ENCODE results near the gene RC3H1.
"Not testable (repeated sequence)": the region's sequence is repeated elsewhere in the genome, so short reads cannot be mapped to it uniquely, and the experiment has no call there.

Gene RC3H1, protein sequence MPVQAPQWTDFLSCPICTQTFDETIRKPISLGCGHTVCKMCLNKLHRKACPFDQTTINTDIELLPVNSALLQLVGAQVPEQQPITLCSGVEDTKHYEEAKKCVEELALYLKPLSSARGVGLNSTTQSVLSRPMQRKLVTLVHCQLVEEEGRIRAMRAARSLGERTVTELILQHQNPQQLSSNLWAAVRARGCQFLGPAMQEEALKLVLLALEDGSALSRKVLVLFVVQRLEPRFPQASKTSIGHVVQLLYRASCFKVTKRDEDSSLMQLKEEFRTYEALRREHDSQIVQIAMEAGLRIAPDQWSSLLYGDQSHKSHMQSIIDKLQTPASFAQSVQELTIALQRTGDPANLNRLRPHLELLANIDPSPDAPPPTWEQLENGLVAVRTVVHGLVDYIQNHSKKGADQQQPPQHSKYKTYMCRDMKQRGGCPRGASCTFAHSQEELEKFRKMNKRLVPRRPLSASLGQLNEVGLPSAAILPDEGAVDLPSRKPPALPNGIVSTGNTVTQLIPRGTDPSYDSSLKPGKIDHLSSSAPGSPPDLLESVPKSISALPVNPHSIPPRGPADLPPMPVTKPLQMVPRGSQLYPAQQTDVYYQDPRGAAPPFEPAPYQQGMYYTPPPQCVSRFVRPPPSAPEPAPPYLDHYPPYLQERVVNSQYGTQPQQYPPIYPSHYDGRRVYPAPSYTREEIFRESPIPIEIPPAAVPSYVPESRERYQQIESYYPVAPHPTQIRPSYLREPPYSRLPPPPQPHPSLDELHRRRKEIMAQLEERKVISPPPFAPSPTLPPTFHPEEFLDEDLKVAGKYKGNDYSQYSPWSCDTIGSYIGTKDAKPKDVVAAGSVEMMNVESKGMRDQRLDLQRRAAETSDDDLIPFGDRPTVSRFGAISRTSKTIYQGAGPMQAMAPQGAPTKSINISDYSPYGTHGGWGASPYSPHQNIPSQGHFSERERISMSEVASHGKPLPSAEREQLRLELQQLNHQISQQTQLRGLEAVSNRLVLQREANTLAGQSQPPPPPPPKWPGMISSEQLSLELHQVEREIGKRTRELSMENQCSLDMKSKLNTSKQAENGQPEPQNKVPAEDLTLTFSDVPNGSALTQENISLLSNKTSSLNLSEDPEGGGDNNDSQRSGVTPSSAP

DNA sequence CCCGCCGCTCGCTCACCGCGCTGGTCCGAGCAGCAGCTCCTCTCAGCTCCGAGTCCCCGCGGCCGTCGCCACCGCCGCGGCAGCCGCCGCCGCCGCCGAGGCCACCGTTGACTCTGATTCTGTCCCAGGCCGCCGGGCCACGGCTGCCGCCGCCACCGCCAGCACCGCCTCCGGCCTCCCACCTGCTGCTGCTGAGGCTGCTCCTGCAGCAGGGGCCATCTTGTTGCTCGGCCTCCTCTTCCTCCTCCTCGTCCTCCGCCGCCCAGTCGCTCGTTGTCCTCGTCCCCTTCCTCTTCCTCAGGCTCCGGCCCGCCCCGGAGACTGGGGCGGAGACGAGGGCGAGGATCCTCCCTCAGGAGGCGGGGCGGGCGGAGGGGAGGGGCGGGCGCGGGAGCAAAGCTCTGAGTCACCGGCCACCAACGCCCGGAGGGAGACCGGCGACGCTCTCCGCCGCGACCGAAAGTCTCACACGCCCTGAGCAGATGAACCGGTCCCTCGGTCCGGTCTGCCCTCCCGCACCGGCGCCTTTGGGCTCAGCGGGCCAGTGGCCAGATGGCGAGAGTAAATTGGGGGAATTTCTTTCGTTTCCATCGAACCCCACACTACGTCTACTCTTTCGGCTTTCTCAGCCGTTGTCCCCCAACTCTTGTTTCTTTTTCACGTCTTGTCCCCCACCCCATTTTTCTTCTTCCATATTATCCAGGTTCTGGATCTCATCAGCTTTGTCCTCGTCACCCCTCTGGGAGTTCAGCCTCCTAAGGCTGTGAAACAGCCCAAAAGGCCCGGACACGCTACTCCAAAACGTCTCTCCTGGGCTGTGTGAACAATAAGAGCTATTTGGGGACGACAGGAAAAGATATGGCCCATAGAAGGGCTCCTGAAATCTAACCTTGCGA lies at the start of gene RC3H1:
TSS of gene RC3H1 (minus strand) at position 278 of the 896 bp plus-strand sequence. CDS start 29,372 bp downstream, outside the sequence.
- DNase-seq (ENCODE audit: low spot score): peak; percentile 93

DNA sequence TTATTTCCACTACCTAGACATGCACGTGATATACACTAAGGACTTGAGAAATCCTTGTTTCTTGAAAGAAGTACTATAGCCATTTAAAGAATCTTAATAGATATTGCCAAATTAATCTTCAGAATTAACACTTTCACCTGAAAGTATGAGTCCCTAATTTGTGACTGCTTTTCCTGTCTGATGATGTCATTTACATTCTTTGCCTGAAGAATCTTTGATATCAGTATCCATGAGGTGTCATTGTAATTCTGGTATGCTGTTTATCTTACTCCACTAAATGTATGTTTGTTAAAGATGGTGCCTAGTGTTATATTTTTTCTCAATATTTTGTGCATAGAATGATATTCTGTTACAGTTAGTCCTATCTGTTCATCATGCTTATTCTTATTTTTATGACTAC lies 48.5 kb upstream of the RC3H1 start:
- DNase-seq (ENCODE audit: low spot score): no peak

DNA sequence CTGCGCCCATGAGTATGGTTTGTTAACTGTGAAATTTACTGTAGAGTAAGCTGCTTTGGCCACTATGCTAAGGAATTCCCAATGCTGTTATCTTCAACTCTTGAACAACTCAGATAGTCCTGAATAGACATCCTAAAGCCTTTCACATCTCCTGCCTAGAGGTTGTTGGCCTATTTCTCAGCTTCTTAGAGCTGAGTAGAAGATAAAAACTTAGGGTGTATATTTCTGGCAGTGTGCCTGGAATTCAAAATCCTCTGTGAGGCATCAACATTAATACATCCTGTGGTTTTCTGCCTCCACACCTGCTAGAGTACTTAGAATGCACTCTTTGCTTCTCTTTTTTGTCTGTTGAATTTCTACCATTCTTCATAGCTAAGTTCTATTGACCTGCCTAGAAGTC lies 45.8 kb upstream of the RC3H1 start:
- no peak for DNase-seq (ENCODE audit: low spot score)

DNA sequence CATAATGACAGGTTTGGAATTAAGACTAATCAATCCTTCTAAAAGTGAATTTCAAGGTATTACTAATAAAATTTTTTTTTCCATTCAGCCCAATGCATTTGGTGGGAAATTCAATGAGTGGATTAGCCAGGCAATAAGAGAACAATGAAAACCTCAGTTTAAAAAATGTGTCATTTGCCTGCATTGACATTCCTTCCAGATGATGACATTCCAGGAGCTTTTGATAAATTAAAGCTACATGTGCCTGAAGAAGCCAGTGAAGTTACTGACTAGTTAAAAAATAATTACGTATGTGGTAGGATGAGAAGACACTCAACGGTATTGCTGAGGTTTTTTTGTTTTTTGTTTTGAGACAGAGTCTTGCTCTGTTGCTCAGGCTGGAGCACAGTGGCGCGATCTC lies 37.9 kb upstream of the RC3H1 start:
- no peak for DNase-seq (ENCODE audit: low spot score)

DNA sequence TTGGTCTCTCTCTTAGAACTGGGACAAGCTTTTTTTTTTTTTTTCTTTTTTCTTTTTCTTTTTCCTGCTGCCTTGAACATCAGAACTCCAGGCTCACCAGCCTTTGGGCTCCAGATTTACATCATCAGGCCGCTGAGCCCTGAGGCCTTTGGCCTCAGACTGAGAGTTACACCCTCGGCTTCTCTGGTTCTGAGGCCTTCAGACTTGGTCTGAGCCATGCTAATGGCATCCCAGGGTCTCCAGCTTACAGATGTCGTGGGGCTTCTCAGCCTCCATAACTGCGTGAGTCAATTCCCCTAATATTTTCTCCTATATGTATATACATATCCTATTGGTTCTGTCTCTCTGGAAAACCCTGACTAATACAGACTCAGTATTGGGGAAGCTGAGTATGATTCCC lies 36.5 kb upstream of the RC3H1 start:
- DNase-seq (ENCODE audit: low spot score): no peak

DNA sequence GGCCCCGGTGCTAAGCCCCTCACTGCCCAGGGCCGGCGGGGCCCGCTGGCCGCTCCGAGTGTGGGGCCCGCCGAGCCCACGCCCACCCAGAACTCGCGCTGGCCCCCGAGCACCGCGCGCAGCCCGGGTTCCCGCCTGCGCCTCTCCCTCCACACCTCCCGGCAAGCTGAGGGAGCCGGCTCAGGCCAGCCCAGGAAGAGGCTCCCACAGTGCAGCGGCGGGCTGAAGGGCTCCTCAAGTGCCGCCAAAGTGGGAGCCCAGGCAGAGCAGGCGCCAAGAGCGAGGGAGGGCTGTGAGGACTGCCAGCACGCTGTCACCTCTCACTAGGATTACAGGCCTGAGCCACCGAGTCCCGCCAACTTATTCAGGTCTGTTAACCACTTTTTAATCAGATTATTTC lies 34.5 kb upstream of the RC3H1 start:
- not testable (repeated sequence) for DNase-seq (ENCODE audit: low spot score)

DNA sequence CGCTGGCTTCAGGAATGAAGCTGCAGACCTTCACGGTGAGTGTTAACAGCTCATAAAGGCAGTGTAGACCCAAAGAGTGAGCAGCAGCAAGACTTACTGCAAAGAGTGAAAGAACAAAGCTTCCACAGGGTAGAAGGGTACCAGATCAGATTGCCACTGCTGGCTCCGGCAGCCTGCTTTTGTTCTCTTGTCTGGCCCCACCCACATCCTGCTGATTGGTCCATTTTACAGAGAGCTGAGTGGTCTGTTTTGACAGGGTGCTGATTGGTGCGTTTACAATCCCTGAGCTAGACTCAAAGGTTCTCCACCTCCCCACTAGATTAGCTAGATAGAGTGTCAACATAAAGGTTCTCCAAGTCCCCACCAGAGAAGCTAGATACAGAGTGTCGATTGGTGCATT lies 33.6 kb upstream of the RC3H1 start:
- not testable (repeated sequence) for DNase-seq (ENCODE audit: low spot score)

DNA sequence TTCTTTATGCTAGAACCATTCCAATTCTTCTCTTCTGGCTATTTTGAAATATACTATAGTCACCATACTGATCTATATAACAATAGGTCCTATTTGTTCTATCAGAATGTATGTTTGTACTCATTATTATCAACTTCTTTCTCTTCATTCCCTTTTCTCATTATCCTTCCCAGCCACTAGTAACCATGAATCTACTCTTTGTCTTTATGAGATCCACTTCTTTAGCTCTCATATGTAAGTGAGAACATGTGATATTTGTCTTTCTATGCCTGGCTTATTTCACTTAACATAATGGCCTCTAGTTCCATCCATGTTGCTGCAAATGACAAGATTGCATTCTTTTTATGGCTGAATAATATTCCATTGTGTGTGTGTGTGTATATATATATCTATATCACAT lies 31.7 kb upstream of the RC3H1 start:
- DNase-seq (ENCODE audit: low spot score): no peak

DNA sequence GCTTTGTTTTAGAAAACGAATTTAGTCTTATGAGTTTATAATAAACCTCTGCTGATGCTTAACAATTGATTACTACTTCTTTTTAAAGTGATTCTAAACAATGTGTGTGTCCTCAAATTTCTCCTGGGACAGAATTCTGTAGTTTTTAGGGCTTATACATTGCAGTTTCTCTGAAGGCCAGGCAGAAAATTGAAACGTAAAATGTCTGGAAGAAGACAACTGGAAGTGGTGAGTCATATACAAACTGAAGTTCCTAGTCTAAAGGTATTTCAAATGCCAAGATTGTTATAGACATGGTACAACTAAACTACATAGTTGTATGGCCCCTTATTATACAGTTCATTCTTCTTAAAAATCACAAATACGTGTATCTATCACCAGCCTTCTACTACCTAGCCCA lies 30.5 kb upstream of the RC3H1 start:
- no peak for DNase-seq (ENCODE audit: low spot score)

DNA sequence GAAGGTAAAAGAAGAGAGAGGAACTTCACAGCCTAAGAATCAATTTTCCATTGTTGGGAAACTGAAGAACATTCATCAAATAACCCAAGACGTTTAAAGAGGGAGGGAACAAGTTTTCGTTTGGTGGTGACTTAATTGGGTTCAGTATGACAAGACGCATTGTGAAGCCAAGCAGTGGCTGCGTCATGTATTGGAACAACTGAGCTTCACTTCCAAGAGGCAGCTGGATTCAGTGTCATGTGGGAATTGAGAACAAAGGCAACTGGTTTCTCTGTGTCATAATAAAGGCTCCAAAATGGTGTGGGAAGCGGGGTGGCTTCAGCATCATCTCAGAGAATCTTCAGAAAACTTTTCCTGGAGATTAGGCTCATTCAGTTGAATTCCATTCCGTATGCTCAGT lies 29.8 kb upstream of the RC3H1 start:
- no peak for DNase-seq (ENCODE audit: low spot score)

DNA sequence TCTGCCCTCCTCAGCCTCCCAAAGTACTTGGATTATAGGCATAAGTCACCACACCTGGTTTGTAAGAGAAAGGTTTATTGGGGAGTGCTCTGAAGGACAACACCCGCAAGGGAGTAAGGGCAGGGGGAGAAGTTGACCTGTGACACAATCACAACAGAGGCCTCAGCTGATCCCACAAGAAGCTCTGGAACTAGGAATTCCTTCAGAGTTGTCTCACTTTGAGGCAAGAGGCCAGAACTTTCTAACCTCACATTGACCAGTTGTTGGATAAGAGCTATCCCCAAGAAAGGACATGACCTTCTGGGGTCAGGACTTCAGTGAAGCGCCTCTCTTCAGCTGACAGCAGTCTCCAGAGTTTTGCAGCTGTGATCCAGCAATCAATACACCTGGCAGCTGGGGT lies 27.4 kb upstream of the RC3H1 start:
- no peak for DNase-seq (ENCODE audit: low spot score)

DNA sequence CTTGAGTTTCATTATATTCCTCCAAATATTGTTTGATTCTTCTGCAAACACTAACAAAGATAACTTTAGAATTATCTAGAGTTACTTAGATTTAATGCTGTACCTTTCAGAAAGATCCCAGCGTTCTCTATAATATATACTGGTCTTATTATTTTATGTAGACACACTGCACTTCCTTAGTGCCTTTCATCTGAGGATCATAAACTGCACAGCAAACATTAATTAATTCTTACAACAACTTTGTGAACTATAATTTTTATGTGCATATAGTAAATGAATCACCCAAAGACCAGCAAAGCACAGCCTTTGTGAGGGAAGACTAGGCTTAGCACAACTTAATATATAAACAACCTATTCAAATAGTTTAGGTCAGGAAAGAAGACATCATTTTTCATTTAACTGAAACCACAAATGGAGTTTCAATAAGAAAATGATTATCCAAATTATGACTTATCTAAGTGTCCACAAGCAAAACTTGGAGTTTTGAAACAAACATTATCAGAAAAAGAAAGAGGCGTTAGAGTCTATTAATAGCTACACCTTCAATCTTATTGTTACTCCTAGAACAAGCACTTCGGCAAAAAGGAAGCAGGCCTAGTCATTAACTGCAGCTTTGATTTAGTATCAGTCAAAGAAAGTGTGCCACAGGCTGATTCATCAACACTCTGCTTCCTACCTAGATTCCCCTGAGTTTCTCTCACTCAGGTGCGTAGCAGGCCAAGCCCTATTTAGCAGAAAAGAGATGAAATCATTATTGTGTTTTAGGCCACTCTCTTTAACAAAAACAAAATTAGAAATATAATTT lies 22.5 kb upstream of the RC3H1 start:
- no peak for DNase-seq (ENCODE audit: low spot score)

DNA sequence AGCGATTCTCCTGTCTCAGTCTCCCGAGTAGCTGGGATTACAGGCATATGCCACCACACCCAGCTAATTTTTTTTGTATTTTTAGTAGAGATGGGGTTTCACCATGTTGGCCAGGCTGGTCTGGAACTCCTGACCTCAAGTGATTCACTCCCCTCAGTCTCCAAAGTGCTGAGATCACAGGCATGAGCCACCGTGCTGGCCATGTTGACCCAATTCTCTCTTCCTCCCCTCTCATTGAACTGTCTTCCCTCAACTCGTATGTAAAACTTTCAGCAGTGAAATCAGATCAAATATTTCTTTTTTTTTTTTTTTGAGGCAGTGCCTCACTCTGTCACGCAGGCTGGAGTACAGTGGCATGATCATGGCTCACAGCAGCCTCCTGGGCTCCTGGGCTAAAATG lies 20.4 kb upstream of the RC3H1 start:
- DNase-seq (ENCODE audit: low spot score): not testable (repeated sequence)

DNA sequence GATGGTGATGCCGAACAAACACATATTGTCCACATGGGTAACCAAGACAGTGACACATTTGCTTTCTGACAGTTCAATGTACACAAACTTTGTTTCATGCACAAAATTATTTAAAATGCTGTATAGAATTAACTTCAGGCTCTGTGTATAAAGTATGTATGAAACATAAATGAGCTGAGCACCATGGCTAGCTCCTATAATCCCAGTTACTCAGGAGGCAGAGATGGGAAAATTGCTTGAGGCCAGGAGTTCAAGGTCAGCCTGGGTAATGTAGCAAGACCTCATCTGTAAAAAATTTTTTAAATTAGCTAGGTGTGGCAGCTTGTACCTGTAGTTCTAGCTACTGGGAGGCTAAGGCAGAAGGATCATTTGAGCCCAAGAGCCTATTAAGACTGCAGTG lies 19.2 kb upstream of the RC3H1 start:
- no peak for DNase-seq (ENCODE audit: low spot score)

DNA sequence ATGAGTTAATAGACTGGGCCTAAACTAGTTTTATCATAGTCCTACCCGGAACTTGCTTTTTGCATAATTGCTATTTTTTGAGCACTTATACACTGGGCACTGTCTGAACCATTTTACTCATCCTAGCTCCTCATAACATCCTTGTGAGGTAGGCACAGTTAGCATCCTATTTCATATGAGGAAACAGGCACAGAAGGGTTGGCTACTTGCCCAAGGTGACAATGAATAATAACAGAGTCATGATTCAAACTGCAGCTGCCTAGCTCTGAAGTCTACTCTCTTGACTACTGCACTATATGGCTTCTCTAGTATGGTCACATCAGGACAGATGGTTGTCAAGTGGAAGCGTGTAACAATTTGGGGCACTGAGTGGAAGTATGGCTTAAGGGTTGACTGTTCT lies 18.2 kb upstream of the RC3H1 start:
- DNase-seq (ENCODE audit: low spot score): no peak

DNA sequence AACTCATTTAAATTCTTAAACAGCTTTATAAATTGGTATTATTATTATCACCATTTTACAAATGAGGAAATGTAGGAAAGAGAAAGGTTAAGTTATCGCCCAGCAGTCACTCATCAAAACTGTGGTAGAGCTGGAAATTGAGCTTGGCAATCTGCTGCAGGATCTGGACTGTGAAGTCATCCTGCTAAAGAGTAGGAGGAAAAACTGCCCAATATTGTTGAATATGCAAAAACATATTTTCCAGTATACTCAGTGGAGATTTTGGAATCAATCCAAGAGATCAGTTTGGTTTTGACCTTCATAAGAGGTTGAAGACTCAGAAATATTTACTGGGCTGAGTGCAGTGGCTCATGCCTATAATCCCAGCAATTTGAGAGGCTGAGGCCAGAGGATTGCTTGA lies 16.9 kb upstream of the RC3H1 start:
- DNase-seq (ENCODE audit: low spot score): no peak

DNA sequence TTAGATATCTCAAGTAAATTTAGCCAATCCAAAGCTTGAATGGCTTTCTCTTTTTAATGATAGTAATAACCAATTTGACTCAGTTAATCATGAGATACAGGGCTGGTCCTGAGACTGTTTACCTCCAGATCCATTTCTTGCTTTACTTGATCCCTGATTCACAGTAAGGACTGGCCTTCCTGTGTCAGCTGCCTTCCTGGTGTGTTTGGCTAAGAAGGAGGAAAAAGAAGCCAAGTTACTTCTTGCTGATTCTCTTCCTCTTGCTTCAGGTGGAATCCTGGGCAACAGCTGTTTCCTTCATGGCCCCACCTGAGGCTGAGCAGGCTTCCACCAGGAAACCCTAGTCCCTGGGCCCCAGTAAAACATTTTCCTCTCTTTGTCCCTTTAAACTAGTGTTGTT lies 14.6 kb upstream of the RC3H1 start:
- no peak for DNase-seq (ENCODE audit: low spot score)

DNA sequence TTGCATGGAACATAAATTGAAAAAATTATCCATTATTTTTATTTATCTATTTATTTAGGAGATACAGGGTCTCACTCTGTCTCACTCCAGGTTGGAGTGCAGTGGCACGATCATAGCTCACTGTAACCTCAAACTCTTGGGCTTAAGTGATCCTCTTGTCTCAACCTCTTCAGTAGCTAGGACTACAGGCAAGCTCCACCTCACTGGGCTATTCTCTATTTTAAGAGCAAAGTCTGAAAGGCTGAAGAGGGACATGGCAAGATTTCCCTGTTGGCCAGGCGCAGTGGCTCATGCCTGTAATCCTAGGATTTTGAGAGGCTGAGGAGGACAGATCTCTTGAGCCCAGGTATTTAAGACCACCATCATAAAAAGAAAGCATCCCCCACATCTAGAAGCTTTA lies 14.0 kb upstream of the RC3H1 start:
- no peak for DNase-seq (ENCODE audit: low spot score)

DNA sequence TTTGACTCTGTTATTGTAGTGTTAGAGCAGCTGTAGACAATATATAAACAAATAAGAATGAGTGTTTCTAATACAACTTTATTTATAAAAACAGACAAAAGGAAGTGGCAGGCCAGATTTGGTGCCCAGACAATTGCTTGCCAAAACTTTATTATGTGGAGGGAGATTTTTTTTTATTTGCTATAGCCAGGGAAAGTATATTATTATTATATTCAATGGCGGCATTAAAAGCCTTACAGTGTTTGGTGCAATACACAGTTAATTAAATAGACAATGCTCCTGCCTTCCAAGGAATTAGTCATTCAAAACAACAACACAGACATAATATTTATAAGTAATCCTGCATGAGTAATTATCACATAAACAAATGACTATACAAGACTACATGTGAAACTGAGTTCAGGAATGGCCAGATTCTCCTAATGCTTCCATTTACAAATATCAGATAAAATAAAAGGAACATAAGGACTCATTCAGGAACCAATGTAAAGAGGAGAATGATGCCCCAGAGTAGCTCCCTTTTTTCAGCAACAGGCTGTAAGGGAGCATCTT lies 10.6 kb upstream of the RC3H1 start:
- DNase-seq (ENCODE audit: low spot score): no peak

DNA sequence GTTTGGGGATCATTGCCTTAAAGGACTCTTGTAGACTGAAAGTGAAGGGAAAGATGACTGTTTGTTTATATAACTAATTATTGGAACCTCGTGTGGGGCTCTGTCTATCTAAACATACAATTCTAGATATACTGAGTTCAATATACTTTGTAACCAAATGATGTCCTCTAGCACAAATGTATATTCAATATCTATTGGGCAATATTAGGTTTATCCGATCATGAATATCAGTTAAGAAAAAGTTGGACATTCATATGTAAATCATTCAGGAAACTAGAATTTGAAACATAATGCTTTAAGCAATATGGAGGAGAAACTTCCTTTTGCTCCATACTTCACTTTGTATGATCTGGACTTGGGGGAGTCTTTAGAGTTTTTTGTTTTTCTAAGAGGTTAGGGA lies 8.9 kb upstream of the RC3H1 start:
- no peak for DNase-seq (ENCODE audit: low spot score)

DNA sequence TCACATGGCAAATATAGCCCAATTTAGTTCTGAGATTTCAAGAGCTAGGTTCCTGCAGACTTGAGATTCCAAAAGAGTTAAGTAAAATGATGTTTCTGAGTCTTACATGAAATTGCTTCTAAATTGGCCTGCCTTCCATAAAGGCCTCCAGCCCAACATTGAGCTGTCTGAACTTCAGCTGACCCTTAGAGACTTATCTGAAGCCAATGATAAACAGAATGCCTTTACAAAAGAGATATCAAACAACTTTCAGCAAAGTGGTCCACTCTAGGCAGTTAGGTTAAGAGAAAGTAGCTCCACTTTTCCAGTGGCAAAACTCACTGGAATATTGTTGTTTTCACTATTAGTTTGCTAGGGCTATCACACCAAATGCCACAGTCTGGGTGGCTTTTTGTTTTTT lies 6.3 kb upstream of the RC3H1 start:
- DNase-seq (ENCODE audit: low spot score): no peak

Data from D341Med (cell line).